GM18909 (cell line): ENCODE results near the gene ABCC6.
"Not testable (repeated sequence)": the region's sequence is repeated elsewhere in the genome, so short reads cannot be mapped to it uniquely, and the experiment has no call there.

Source experiments
- ATAC-seq: cut with Tn5 transposase; IDR thresholded peaks from one replicate; pipeline ENCODE4 v1.9.1; 2021; ENCODE audit warnings: mild to moderate bottlenecking; ENCODE audit not compliant: unreplicated experiment, poor library complexity

The ABCC6 gene

GRCh38 chr16:16122264-16122663, 101.0 kb downstream of the ABCC6 start:
- ATAC-seq: no peak

- ATAC-seq: no peak
Observed at GRCh38 chr16:16121185-16121727, 102.0 kb downstream of the ABCC6 start.

GRCh38 chr16:16120382-16121184, 102.7 kb downstream of the ABCC6 start:
- ATAC-seq: no peak

- ATAC-seq: no peak
Observed at GRCh38 chr16:16120044-16120381, 103.3 kb downstream of the ABCC6 start.

- no peak for ATAC-seq
Observed at GRCh38 chr16:16118337-16118736, 105.0 kb downstream of the ABCC6 start.

GRCh38 chr16:16116841-16117240, 106.5 kb downstream of the ABCC6 start:
- ATAC-seq: no peak

GRCh38 chr16:16113076-16113475, 110.2 kb downstream of the ABCC6 start:
- no peak for ATAC-seq

GRCh38 chr16:16112450-16113053, 110.7 kb downstream of the ABCC6 start:
- no peak for ATAC-seq

- ATAC-seq: no peak
Observed at GRCh38 chr16:16111639-16112038, 111.7 kb downstream of the ABCC6 start.

GRCh38 chr16:16110111-16110490, 113.2 kb downstream of the ABCC6 start:
- ATAC-seq: no peak

GRCh38 chr16:16109453-16110110, 113.7 kb downstream of the ABCC6 start:
- ATAC-seq: no peak

GRCh38 chr16:16108759-16109158, 114.5 kb downstream of the ABCC6 start:
- ATAC-seq: no peak

GRCh38 chr16:16107839-16108238, 115.5 kb downstream of the ABCC6 start:
- no peak for ATAC-seq

- ATAC-seq: no peak
Observed at GRCh38 chr16:16106466-16106865, 116.8 kb downstream of the ABCC6 start.

- no peak for ATAC-seq
Observed at GRCh38 chr16:16105646-16106045, 117.6 kb downstream of the ABCC6 start.

GRCh38 chr16:16104804-16105141, 118.5 kb downstream of the ABCC6 start:
- ATAC-seq: not testable (repeated sequence)

GRCh38 chr16:16104132-16104803, 119.0 kb downstream of the ABCC6 start:
- not testable (repeated sequence) for ATAC-seq

- ATAC-seq: no peak
Observed at GRCh38 chr16:16102738-16103137, 120.6 kb downstream of the ABCC6 start.

- ATAC-seq: no peak
Observed at GRCh38 chr16:16101585-16101984, 121.7 kb downstream of the ABCC6 start.

- no peak for ATAC-seq
Observed at GRCh38 chr16:16100631-16101030, 122.7 kb downstream of the ABCC6 start.

- no peak for ATAC-seq
Observed at GRCh38 chr16:16099320-16099719, 124.0 kb downstream of the ABCC6 start.
